HUES6 (cell line): ENCODE measurements around the gene MYRF.

Experiments
- H3K27ac ChIP-seq: 2 replicates; pipeline ENCODE4 v1.7.0; 2013; ENCODE audit warnings: low read depth, mild to moderate bottlenecking, low read length, inconsistent platforms
- H3K27me3 ChIP-seq: 2 replicates; pipeline ENCODE4 v1.6.1; 2013; ENCODE audit warnings: low read length; ENCODE audit not compliant: control insufficient read depth, insufficient read depth
- H3K36me3 ChIP-seq: 2 replicates; pipeline ENCODE4 v1.6.1; 2013; ENCODE audit warnings: low read length; ENCODE audit not compliant: control insufficient read depth, insufficient read depth
- H3K4me1 ChIP-seq: 2 replicates; pipeline ENCODE4 v1.6.1; 2013; ENCODE audit warnings: low read length; ENCODE audit not compliant: control insufficient read depth, insufficient read depth
- H3K4me3 ChIP-seq: 2 replicates; pipeline ENCODE4 v1.5.1; 2013; ENCODE audit warnings: low read depth, low read length
- H3K9ac ChIP-seq: one replicate; pipeline ENCODE4 v1.6.1; 2013; ENCODE audit warnings: mild to moderate bottlenecking, low read length
- H3K9me3 ChIP-seq: 2 replicates; pipeline ENCODE4 v1.6.1; 2013; ENCODE audit warnings: low read depth, low read length; ENCODE audit not compliant: control insufficient read depth, insufficient read depth

Gene MYRF

GRCh38 chr11:61720597-61720996 is 31.8 kb upstream of the MYRF start:
- Histone ChIP-seq H3K4me3 (no peak overlapping the region), H3K27me3 (no peaks in the 10 kb centered on the region), H3K36me3 (peaks cover 31% of the 10 kb centered on the region), H3K4me1 (peaks cover 37% of the 10 kb centered on the region), H3K27ac (no peak overlapping the region), H3K9me3 (no peaks in the 10 kb centered on the region), H3K9ac (no peak overlapping the region)

- H3K27ac ChIP-seq = no peak overlapping the region
- H3K4me1 ChIP-seq = peaks cover 4% of the 10 kb centered on the region; the same call in 1 of the 2 replicates
- H3K9me3 ChIP-seq = no peaks in the 10 kb centered on the region
- H3K4me3 ChIP-seq = no peak overlapping the region
- H3K36me3 ChIP-seq = peaks cover 53% of the 10 kb centered on the region
- H3K27me3 ChIP-seq = no peaks in the 10 kb centered on the region
- no peak overlapping the region for H3K9ac ChIP-seq
Measured at GRCh38 chr11:61724437-61724836, 28.0 kb upstream of the MYRF start.

- H3K4me3 ChIP-seq = no peak overlapping the region
- no peaks in the 10 kb centered on the region for H3K9me3 ChIP-seq
- H3K27me3 ChIP-seq = no peaks in the 10 kb centered on the region
- no peak overlapping the region for H3K9ac ChIP-seq
- no peak overlapping the region for H3K27ac ChIP-seq
- peaks cover 48% of the 10 kb centered on the region for H3K36me3 ChIP-seq
- peaks cover under 1% of the 10 kb centered on the region; the same call in 1 of the 2 replicates for H3K4me1 ChIP-seq
Measured at GRCh38 chr11:61725781-61726231, 26.6 kb upstream of the MYRF start.

GRCh38 chr11:61726775-61727174 is 25.7 kb upstream of the MYRF start:
- no peaks in the 10 kb centered on the region for H3K9me3 ChIP-seq
- no peaks in the 10 kb centered on the region for H3K27me3 ChIP-seq
- no peak overlapping the region for H3K27ac ChIP-seq
- no peak overlapping the region for H3K4me3 ChIP-seq
- peaks cover 47% of the 10 kb centered on the region for H3K36me3 ChIP-seq
- H3K9ac ChIP-seq = no peak overlapping the region
- peaks cover 6% of the 10 kb centered on the region; the same call in 1 of the 2 replicates for H3K4me1 ChIP-seq

GRCh38 chr11:61727401-61727811 is 25.0 kb upstream of the MYRF start:
- Histone ChIP-seq H3K27ac (no peak overlapping the region), H3K9me3 (no peaks in the 10 kb centered on the region), H3K36me3 (peaks cover 47% of the 10 kb centered on the region), H3K4me3 (no peak overlapping the region), H3K4me1 (peaks cover 6% of the 10 kb centered on the region; the same call in 1 of the 2 replicates), H3K27me3 (no peaks in the 10 kb centered on the region), H3K9ac (no peak overlapping the region)

GRCh38 chr11:61728066-61728939 is 24.1 kb upstream of the MYRF start:
- H3K36me3 ChIP-seq = peaks cover 45% of the 10 kb centered on the region
- H3K4me1 ChIP-seq = peaks cover 6% of the 10 kb centered on the region; the same call in 1 of the 2 replicates
- no peak overlapping the region for H3K27ac ChIP-seq
- H3K27me3 ChIP-seq = no peaks in the 10 kb centered on the region
- no peaks in the 10 kb centered on the region for H3K9me3 ChIP-seq
- no peak overlapping the region for H3K4me3 ChIP-seq
- no peak overlapping the region for H3K9ac ChIP-seq

GRCh38 chr11:61728940-61729219 is 23.6 kb upstream of the MYRF start:
- H3K27ac ChIP-seq = no peak overlapping the region

GRCh38 chr11:61730240-61730994 is 22.0 kb upstream of the MYRF start:
- no peak overlapping the region for H3K27ac ChIP-seq
- H3K9ac ChIP-seq = no peak overlapping the region
- peaks cover 26% of the 10 kb centered on the region for H3K36me3 ChIP-seq
- H3K4me3 ChIP-seq = no peak overlapping the region
- no peaks in the 10 kb centered on the region for H3K9me3 ChIP-seq
- H3K4me1 ChIP-seq = peaks cover 6% of the 10 kb centered on the region; the same call in 1 of the 2 replicates
- H3K27me3 ChIP-seq = no peaks in the 10 kb centered on the region

More at GRCh38 chr11:61728940-61729219, 23.6 kb upstream of the MYRF start:
- Histone ChIP-seq H3K4me3 (no peak overlapping the region), H3K4me1 (peaks cover 6% of the 10 kb centered on the region; the same call in 1 of the 2 replicates), H3K9me3 (no peaks in the 10 kb centered on the region), H3K9ac (no peak overlapping the region), H3K27me3 (no peaks in the 10 kb centered on the region), H3K36me3 (peaks cover 40% of the 10 kb centered on the region)

GRCh38 chr11:61731211-61731951 is 21.1 kb upstream of the MYRF start:
- Histone ChIP-seq H3K4me3 (no peak overlapping the region), H3K9me3 (no peaks in the 10 kb centered on the region), H3K4me1 (peaks cover 6% of the 10 kb centered on the region; the same call in 1 of the 2 replicates), H3K36me3 (peaks cover 22% of the 10 kb centered on the region), H3K27ac (no peak overlapping the region), H3K27me3 (no peaks in the 10 kb centered on the region), H3K9ac (no peak overlapping the region)

- no peaks in the 10 kb centered on the region for H3K9me3 ChIP-seq
- H3K9ac ChIP-seq = no peak overlapping the region
- H3K4me3 ChIP-seq = no peak overlapping the region
- H3K4me1 ChIP-seq = peaks cover 6% of the 10 kb centered on the region; the same call in 1 of the 2 replicates
- no peaks in the 10 kb centered on the region for H3K27me3 ChIP-seq
- H3K36me3 ChIP-seq = peaks cover 25% of the 10 kb centered on the region
- no peak overlapping the region for H3K27ac ChIP-seq
Measured at GRCh38 chr11:61731952-61732675, 20.3 kb upstream of the MYRF start.
